Pancreas (tissue), 10 donors: ENCODE data around the gene NAV2. TPM values are rescaled to one million over a fixed set of nuclear protein-coding genes. Genes with fewer than 3 reads are reported as not detected.

Source experiments
- ATAC-seq, 4 donors: fragments of 200-7000 bp; cut with Tn5 transposase; one replicate each; pipeline versions ENCODE4 v1.8.0 to v1.9.1; 2020; ENCODE audit warnings: mild to moderate bottlenecking in 4 of 4, moderate library complexity in 4 of 4
- DNase-seq, 6 donors: peaks; one replicate each; pipeline ENCODE4 v3.0.0-alpha.2; 2020
- FAIRE-seq: peaks from 2 replicates; lab custom pipeline; 2012; peaks lifted over from hg19 to GRCh38; lab: Jason Lieb, UNC
- H3K27ac ChIP-seq, 4 donors: fragments of 200-600 bp; sonication (generic); 1 replicate in 3 of 4; 2 replicates in 1 of 4; pipeline versions ENCODE4 v1.5.0 to v1.8.0; 2020
- H3K27me3 ChIP-seq, 4 donors: fragments of 200-600 bp; one replicate each; pipeline ENCODE4 v1.8.0; 2021
- H3K36me3 ChIP-seq, 3 donors: fragments of 200-600 bp; sonication (generic) in 1 of 3; one replicate each; pipeline versions ENCODE4 v1.5.0 to v1.8.0; 2020 to 2021
- H3K4me1 ChIP-seq, 3 donors: fragments of 200-600 bp; one replicate each; pipeline ENCODE4 v1.8.0; 2021
- H3K4me3 ChIP-seq, 4 donors: fragments of 200-600 bp; sonication (generic) in 2 of 4; one replicate each; pipeline versions ENCODE4 v1.5.0 to v1.8.0; 2020 to 2021
- H3K9me3 ChIP-seq, 4 donors: fragments of 200-600 bp; one replicate each; pipeline ENCODE4 v1.8.0; 2021
- CTCF ChIP-seq, 4 donors: fragments of 200-600 bp; sonication (generic) in 3 of 4; IDR thresholded peaks; one replicate each; pipeline versions ENCODE4 v1.5.0 to v1.8.0; 2021; ENCODE audit warnings: antibody characterized with exemption in 4 of 4
- WGBS, 2 donors: extraction: QIAGEN DNeasy Blood & Tissue Kit; methylation state at CpG; one replicate each; pipeline ENCODE4 v1.1.7; 2013; 5-methylcytosine and 5-hydroxymethylcytosine counted together
- intact Hi-C, 3 donors: fragments of 100-400 bp; cut with DNase I; formaldehyde crosslinking; loops; one replicate each; pipeline versions ENCODE4 v1.11.1 to v1.14.2; 2022
- polyA plus RNA-seq, 2 donors: library from polyadenylated mRNA; stranded (reverse); fragments of 200-250 nt; gene quantifications; one replicate each; pipeline ENCODE4 v1.2.3, GENCODE V29; 2013
- total RNA-seq, 6 donors: library from RNA; stranded (reverse); fragmentation: NEBNext Ultra II Directional in 4 of 6; extraction: Animal tissue kit (Norgen Biotek cat#: 25700) in 4 of 6; gene quantifications; one replicate each; pipeline versions ENCODE4 v1.2.1 to v1.2.4, GENCODE V29; 2021 to 2023
- donor health status: healthy with polysubstance abuse.
- donor health status: DM: no; HTN: no; CAD: no; lungs with moderate emphysema.
- donor health status: DM: no; HTN: no; CAD: no.
- donor health status: control.
- donor health status: control.
- donor health status: Bipolar disorder and iron deficiency.
- donor health status: DM: yes; HTN: yes; CAD: no.
- donor health status: DM: no; HTN: no; CAD: no.
- donor health status: DM: no; HTN: no; CAD: no.
- donor health status: DM: yes; HTN: yes; CAD: no.

NAV2 gene
- total and polyA plus RNA-seq, 8 donors: 5.8 to 26.9 (median 16.3) TPM

DNA sequence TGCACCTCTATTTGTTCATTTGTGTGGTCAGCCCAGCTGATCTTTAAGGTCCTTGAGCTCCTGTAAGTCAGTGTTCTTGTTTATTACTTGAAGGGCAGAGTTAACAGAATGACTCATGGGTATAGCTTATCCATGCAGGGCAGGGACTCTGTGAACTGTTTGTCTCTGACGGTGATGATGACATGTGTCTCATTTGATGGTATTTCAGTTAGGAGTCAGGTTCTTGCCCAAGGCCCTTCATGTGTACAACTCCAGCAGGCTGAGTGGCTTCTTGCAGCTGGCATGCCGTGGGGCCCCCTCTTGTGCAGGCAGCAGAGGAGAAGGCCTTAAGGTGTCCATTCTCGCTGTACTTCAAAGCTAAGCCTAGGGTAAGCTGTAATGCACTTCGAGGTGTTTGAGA lies 282.5 kb downstream of the NAV2 start:
- intact Hi-C loops: no loop called here
- Histone ChIP-seq H3K9me3 (no peaks in the 10 kb centered on the region), H3K4me3 (no peak overlapping the region), H3K4me1 (peaks cover 0 to 8% (median 0%) of the 10 kb centered on the region in 3 donors), H3K27ac (peak overlapping the region in 1 of 4 donors; percentile 37), H3K36me3 (no peaks in the 10 kb centered on the region), H3K27me3 (no peaks in the 10 kb centered on the region)
- peak; percentile 50 to 74 (median 58) for ATAC-seq
- FAIRE-seq: no peak
- 71 to 75% methylated on average over 4 of the region's 4 CpGs for WGBS, 2 donors
- no peak for TF ChIP-seq CTCF (IDR thresholded peaks at IDR 0.05)
- DNase-seq: peak in 1 of 6 donors; percentile 50

- Histone ChIP-seq H3K36me3 (no peaks in the 10 kb centered on the region), H3K4me1 (peaks cover 6 to 11% (median 9%) of the 10 kb centered on the region in 3 donors), H3K27me3 (no peaks in the 10 kb centered on the region), H3K9me3 (no peaks in the 10 kb centered on the region), H3K27ac (no peak overlapping the region), H3K4me3 (no peak overlapping the region)
- ATAC-seq (no peak), FAIRE-seq (no peak), DNase-seq (no peak)
- intact Hi-C loops: no loop called here
- no peak for TF ChIP-seq CTCF (IDR thresholded peaks at IDR 0.05)
- WGBS, 2 donors: 84 to 88% methylated on average over 5 of the region's 5 CpGs
Measured at GRCh38 chr11:19996571-19996970, 283.9 kb downstream of the NAV2 start.

GRCh38 chr11:20000022-20000350 lies 287.3 kb downstream of the NAV2 start:
- Histone ChIP-seq H3K4me1 (peaks cover 20 to 26% (median 25%) of the 10 kb centered on the region in 3 donors), H3K9me3 (no peaks in the 10 kb centered on the region), H3K4me3 (no peak overlapping the region), H3K36me3 (no peaks in the 10 kb centered on the region), H3K27ac (peak overlapping the region in 3 of 4 donors; percentile 3 to 71 (median 44)), H3K27me3 (no peaks in the 10 kb centered on the region)
- TF ChIP-seq CTCF (IDR thresholded peaks at IDR 0.05): no peak
- FAIRE-seq (no peak), ATAC-seq (no peak), DNase-seq (no peak)
- intact Hi-C loops: no loop called here
- 65 to 70% methylated on average over 3 of the region's 3 CpGs for WGBS, 2 donors

DNA sequence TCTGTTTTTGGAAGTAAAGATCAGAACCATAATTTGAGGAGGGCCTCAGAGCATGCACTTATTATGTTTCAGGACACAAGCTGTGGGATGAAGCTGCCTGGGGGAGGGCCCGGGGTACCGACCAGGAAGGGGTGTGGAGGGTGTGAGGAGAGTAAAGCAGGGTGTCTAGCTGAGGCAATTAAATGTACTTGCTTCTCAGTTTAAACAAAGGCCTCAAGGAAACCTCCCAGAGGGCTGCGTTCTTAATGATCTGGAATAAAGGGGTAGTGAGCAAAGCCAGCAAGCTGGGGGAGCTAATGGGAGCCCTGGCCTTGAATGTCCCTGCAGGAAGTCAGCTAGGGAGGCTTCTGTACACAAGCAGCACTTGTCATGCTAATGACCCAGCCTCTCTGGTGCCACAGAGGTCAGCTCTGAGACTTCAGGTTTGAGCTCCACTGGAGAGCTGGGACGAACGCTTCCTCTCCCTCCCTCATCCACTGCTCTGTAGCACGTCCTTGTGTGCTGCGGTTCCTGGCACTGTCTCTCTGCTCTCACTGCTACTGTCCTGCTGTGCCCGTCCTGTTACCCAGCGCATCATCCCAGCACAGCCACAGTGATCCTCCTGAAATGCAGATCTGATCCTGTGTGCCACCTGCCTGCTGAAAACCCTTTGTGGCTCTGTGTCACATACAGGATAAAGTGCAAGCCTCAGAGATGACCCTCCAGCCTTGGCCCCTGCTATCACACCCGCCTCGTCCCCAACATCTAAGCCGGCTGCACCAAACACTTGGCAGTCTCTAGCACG lies 287.9 kb downstream of the NAV2 start:
- no peak for FAIRE-seq
- no peak for TF ChIP-seq CTCF (IDR thresholded peaks at IDR 0.05)
- peaks cover 20 to 28% (median 25%) of the 10 kb centered on the region in 3 donors for H3K4me1 ChIP-seq
- 63 to 66% methylated on average over 13 of the region's 13 CpGs for WGBS, 2 donors
- H3K27ac ChIP-seq: peak overlapping the region in 3 of 4 donors; percentile 3 to 71 (median 44)
- peak in 2 of 6 donors; percentile 32 to 37 for DNase-seq
- no peak overlapping the region for H3K4me3 ChIP-seq
- intact Hi-C loops: no loop called here
- no peaks in the 10 kb centered on the region for H3K9me3 ChIP-seq
- H3K36me3 ChIP-seq: no peaks in the 10 kb centered on the region
- H3K27me3 ChIP-seq: no peaks in the 10 kb centered on the region
- peak in 3 of 4 donors; percentile 51 to 71 (median 71) for ATAC-seq
